Neuronal stem cell (in vitro differentiated cells): ENCODE data around the gene GSX2. TPM values are rescaled to one million over a fixed set of nuclear protein-coding genes. Genes with fewer than 3 reads are reported as not detected.
"Not testable (repeated sequence)": the region's sequence is repeated elsewhere in the genome, so short reads cannot be mapped to it uniquely, and the experiment has no call there.

Experiments used
- DNase-seq: peaks from one replicate; pipeline ENCODE4 v3.0.0-alpha.2; 2013; ENCODE audit warnings: low spot score
- H2AFZ ChIP-seq: one replicate; pipeline ENCODE4 v1.6.1; 2013; ENCODE audit warnings: mild to moderate bottlenecking, low read length, inconsistent platforms
- H2AK5ac ChIP-seq: 2 replicates; pipeline ENCODE4 v1.6.1; 2013; ENCODE audit warnings: low read depth, mild to moderate bottlenecking, inconsistent platforms, low read length, moderate library complexity, mixed read lengths
- H2BK120ac ChIP-seq: 2 replicates; pipeline ENCODE4 v1.6.1; 2013; ENCODE audit warnings: low read depth, mild to moderate bottlenecking, inconsistent platforms, low read length, moderate library complexity, mixed read lengths
- H2BK12ac ChIP-seq: one replicate; pipeline ENCODE4 v1.6.1; 2013; ENCODE audit warnings: low read length, inconsistent platforms
- H2BK15ac ChIP-seq: 2 replicates; pipeline ENCODE4 v1.6.1; 2013; ENCODE audit warnings: mild to moderate bottlenecking, low read length, inconsistent platforms, mixed read lengths
- H2BK5ac ChIP-seq: one replicate; pipeline ENCODE4 v1.6.1; 2013; ENCODE audit warnings: inconsistent platforms, mild to moderate bottlenecking, low read length, moderate library complexity
- H3K14ac ChIP-seq: one replicate; pipeline ENCODE4 v1.6.1; 2013; ENCODE audit warnings: low read length, inconsistent platforms
- H3K18ac ChIP-seq: 2 replicates; pipeline ENCODE4 v1.6.1; 2013; ENCODE audit warnings: low read length, inconsistent platforms
- H3K23ac ChIP-seq: 2 replicates; pipeline ENCODE4 v1.6.1; 2013; ENCODE audit warnings: low read depth, mild to moderate bottlenecking, mixed read lengths, low read length, inconsistent platforms; ENCODE audit not compliant: poor library complexity
- H3K27ac ChIP-seq: replicated peaks from 3 replicates; pipeline ENCODE4 v1.5.1; 2013; ENCODE audit warnings: low read length, inconsistent platforms
- H3K27me3 ChIP-seq, 3 experiments: 2 replicates each; pipeline ENCODE4 v1.6.1; 2013; ENCODE audit warnings: low read length in 3 of 3, mild to moderate bottlenecking in 2 of 3, inconsistent platforms in 1 of 3, low read depth in 1 of 3, mixed read lengths in 1 of 3, moderate library complexity in 1 of 3; ENCODE audit not compliant: control insufficient read depth in 3 of 3, insufficient read depth in 3 of 3
- H3K36me3 ChIP-seq, 2 donors: replicated peaks in 1 of 2; 2 replicates each; pipeline ENCODE4 v1.6.1; 2013; ENCODE audit warnings: low read length in 2 of 2; ENCODE audit not compliant: control insufficient read depth in 2 of 2, insufficient read depth in 2 of 2
- H3K4ac ChIP-seq: 2 replicates; pipeline ENCODE4 v1.6.1; 2013; ENCODE audit warnings: inconsistent platforms, mild to moderate bottlenecking, low read length, moderate library complexity
- H3K4me1 ChIP-seq, 2 donors: 1 replicate in 1 of 2; 2 replicates in 1 of 2; pipeline ENCODE4 v1.6.1; 2013; ENCODE audit warnings: low read length in 2 of 2, low read depth in 1 of 2; ENCODE audit not compliant: control insufficient read depth in 2 of 2, insufficient read depth in 1 of 2
- H3K4me2 ChIP-seq: one replicate; pipeline ENCODE4 v1.6.1; 2013; ENCODE audit warnings: mild to moderate bottlenecking, low read length, inconsistent platforms; ENCODE audit not compliant: insufficient read depth, poor library complexity, severe bottlenecking
- H3K4me3 ChIP-seq, 2 donors: 2 replicates each; pipeline ENCODE4 v1.5.1; 2013; ENCODE audit warnings: low read length in 2 of 2, mild to moderate bottlenecking in 2 of 2, inconsistent platforms in 1 of 2, moderate library complexity in 1 of 2
- H3K79me1 ChIP-seq: one replicate; pipeline ENCODE4 v1.6.1; 2013; ENCODE audit warnings: low read depth, mild to moderate bottlenecking, inconsistent platforms, low read length, moderate library complexity
- H3K9ac ChIP-seq: one replicate; pipeline ENCODE4 v1.6.1; 2013; ENCODE audit warnings: mild to moderate bottlenecking, low read depth, low read length, inconsistent platforms; ENCODE audit not compliant: poor library complexity
- H3K9me3 ChIP-seq, 2 donors: replicated peaks in 1 of 2; 2 replicates each; pipeline versions ENCODE3 to v1.6.1; 2013; ENCODE audit warnings: low read length in 2 of 2, mild to moderate bottlenecking in 2 of 2, inconsistent platforms in 1 of 2, low read depth in 1 of 2, mixed read lengths in 1 of 2, moderate library complexity in 1 of 2; ENCODE audit not compliant: control insufficient read depth in 2 of 2, insufficient read depth in 1 of 2
- H4K8ac ChIP-seq: one replicate; pipeline ENCODE4 v1.6.1; 2013; ENCODE audit warnings: low read depth, mild to moderate bottlenecking, inconsistent platforms, low read length, moderate library complexity
- H4K91ac ChIP-seq: one replicate; pipeline ENCODE4 v1.6.1; 2013; ENCODE audit warnings: low read length, low read depth, mild to moderate bottlenecking, inconsistent platforms; ENCODE audit not compliant: poor library complexity
- WGBS, 2 donors: extraction: QIAGEN DNeasy Blood & Tissue Kit; methylation state at CpG; one replicate each; pipeline ENCODE4 v1.1.7; 2013; ENCODE audit warnings: missing lambda C conversion rate in 2 of 2, mixed read lengths in 1 of 2; ENCODE audit not compliant: insufficient read length in 2 of 2, insufficient replicate concordance in 1 of 2; ENCODE audit errors: extremely low coverage in 2 of 2; 5-methylcytosine and 5-hydroxymethylcytosine counted together
- polyA plus RNA-seq, 2 experiments: library from polyadenylated mRNA; stranded (reverse); fragments of 200-250 nt; gene quantifications; one replicate each; pipeline ENCODE4 v1.2.3, GENCODE V29; 2013

GSX2 gene
- polyA plus RNA-seq (2013, experiment 1 of 2) = not detected
- polyA plus RNA-seq (2013, experiment 2 of 2) = not detected

DNA sequence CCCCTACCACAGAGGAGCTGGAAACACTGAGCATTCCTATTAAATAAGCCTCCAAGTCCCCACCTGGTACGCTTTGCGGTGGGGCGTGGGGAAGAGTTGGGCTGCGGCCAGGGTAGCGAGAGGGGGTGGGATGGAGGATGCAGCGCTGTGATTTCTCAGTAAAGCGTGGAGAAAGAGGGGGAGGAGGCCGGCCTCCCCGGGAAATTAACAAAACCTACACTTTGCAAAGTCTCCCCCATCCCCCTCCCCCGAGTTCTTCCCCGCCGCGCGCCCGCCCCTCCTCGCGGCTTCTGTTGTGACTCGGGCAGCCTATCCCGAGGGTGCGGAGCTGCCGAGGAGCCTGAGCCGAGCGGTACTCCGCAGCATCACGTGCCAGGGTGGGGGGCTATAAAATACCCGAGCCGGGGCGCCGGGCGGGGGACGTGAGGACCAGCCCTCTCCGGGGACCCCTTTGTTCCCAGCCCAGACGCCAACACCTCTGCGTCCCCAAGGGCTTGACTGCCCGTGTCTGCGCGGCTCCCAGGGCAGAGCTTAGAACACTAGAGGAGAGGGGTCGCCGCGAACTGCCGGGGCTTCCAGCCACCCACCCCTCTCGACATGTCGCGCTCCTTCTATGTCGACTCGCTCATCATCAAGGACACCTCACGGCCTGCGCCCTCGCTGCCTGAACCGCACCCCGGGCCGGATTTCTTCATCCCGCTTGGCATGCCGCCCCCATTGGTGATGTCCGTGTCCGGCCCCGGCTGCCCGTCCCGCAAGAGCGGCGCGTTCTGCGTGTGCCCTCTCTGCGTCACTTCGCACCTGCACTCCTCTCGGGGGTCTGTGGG is at the start of gene GSX2:
Gene GSX2 (plus strand): TSS at position 416 of the 827 bp plus-strand sequence. CDS start 182 bp downstream, at position 598.
- Histone ChIP-seq H2BK5ac (no peak within 1 kb of the TSS), H3K27ac (no peak within 1 kb of the TSS), H3K23ac (peak within 1 kb of the TSS; percentile 61), H4K91ac (no peak within 1 kb of the TSS), H3K14ac (no peak within 1 kb of the TSS), H2BK12ac (no peak within 1 kb of the TSS), H2AK5ac (peak within 1 kb of the TSS; percentile 60), H3K27me3 (peaks cover 38 to 99% (median 94%) of the 10 kb centered on the region in 3 experiments), H3K9me3 (no peaks in the 10 kb centered on the region), H3K79me1 (no peaks in the 10 kb centered on the region), H2BK120ac (no peak within 1 kb of the TSS), H2AFZ (peak within 1 kb of the TSS; percentile 74), H3K36me3 (no peaks in the 10 kb centered on the region), H2BK15ac (peak within 1 kb of the TSS; percentile 77), H3K4ac (no peak within 1 kb of the TSS), H3K9ac (peak within 1 kb of the TSS; percentile 27), H3K18ac (peak within 1 kb of the TSS; percentile 70), H4K8ac (no peak within 1 kb of the TSS), H3K4me2 (peak within 1 kb of the TSS; percentile 66), H3K4me1 (peaks cover 22 to 25% of the 10 kb centered on the region in 2 donors), H3K4me3 (peak within 1 kb of the TSS in 1 of 2 donors; percentile 50)
- no peak for DNase-seq
- no CpG with 5 or more reads among the region's 66 CpGs for WGBS, 2 donors

DNA sequence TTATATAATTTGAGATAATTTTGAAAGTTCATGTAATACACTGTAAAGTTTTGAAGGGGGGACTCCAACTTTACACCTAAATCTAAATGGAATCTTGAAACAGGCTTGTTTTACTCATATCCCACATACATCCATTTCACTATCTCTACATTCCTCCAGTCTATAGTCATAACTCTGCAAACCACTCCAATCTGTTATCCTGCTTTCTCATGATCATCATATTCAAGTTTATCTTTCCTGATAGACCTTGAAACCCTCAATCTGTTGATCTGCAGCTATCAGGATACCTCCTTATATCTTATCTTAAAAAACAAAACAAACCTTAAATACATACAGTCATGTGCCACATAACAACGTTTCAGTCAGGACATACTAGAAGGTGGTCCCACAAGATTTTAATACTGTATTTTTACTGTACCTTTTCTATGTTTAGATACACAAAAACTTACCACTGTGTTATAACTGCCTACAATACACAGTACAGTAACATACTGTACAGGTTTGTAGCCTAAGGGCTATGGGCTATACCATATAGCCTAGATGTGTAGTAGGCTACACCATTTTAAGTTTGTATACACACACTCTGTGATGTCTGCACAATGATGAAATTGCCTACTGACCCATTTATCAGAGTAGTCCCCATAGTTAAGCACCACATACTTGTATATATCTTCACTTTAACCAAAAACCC is 49.6 kb upstream of the GSX2 start:
- Histone ChIP-seq H3K4me3 (no peak overlapping the region), H2AK5ac (no peak overlapping the region), H4K8ac (no peak overlapping the region), H2BK5ac (no peak overlapping the region), H3K27me3 (no peaks in the 10 kb centered on the region), H3K14ac (no peak overlapping the region), H3K4me1 (no peaks in the 10 kb centered on the region), H3K79me1 (no peaks in the 10 kb centered on the region), H3K4me2 (no peak overlapping the region), H3K9me3 (peaks cover 0 to 3% of the 10 kb centered on the region in 2 donors), H2BK15ac (no peak overlapping the region), H4K91ac (no peak overlapping the region), H2BK120ac (no peak overlapping the region), H2AFZ (no peak overlapping the region), H3K23ac (no peak overlapping the region), H2BK12ac (no peak overlapping the region), H3K9ac (no peak overlapping the region), H3K27ac (no peak overlapping the region), H3K36me3 (peaks cover 0 to 9% of the 10 kb centered on the region in 2 donors), H3K18ac (no peak overlapping the region), H3K4ac (no peak overlapping the region)
- DNase-seq = no peak
- WGBS, 2 donors = no CpG with 5 or more reads among the region's 1 CpG

DNA sequence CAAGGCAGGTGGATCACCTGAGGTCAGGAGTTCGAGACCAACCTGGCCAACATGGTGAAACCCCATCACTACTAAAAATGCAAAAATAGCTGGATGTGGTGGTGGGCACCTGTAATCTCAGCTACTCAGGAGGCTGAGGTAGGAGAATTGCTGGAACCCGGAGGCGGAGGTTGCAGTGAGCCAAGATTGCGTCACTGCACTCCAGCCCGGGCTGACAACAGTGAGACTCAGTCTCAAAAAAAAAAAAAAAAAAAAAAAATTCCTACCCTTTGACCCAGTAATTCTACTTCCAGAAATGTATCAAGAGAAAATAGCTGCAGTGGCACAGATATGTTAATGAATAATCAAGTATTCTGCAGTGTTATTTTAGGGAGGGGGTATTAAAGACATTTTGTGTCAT is 46.6 kb upstream of the GSX2 start:
- WGBS, 2 donors = no CpG with 5 or more reads among the region's 5 CpGs
- not testable (repeated sequence) for H3K27ac ChIP-seq, H3K18ac ChIP-seq, H3K9ac ChIP-seq, H4K8ac ChIP-seq, H2BK120ac ChIP-seq, H3K36me3 ChIP-seq, H3K9me3 ChIP-seq, H3K4me1 ChIP-seq, H2AFZ ChIP-seq, H3K14ac ChIP-seq, H3K79me1 ChIP-seq, H2BK5ac ChIP-seq, DNase-seq, H2BK15ac ChIP-seq, H3K27me3 ChIP-seq, H3K23ac ChIP-seq, H3K4ac ChIP-seq, H2BK12ac ChIP-seq, H4K91ac ChIP-seq, H2AK5ac ChIP-seq, H3K4me2 ChIP-seq, H3K4me3 ChIP-seq

DNA sequence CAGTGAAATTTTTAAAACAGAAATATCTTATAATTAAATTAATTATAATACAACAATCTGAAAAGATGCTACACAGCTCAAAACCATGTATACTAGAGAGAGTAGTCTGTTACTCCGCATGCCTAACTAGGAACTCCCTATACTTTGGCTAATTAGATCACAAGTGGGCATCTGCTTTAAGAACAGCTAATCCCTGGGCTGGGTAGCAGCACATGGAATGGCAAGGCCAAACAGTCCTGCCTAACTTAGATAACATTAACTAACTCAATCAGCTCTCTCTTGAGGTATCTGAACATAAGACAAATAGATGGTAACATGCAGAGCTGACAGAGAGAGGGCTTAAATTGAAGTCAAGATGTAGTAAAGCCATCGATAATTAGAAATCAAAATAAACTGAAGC is 45.5 kb upstream of the GSX2 start:
- Histone ChIP-seq H2BK15ac (no peak overlapping the region), H3K18ac (no peak overlapping the region), H2BK5ac (no peak overlapping the region), H3K27ac (no peak overlapping the region), H3K23ac (no peak overlapping the region), H3K4ac (no peak overlapping the region), H2BK12ac (no peak overlapping the region), H4K91ac (no peak overlapping the region), H3K9me3 (no peaks in the 10 kb centered on the region), H3K27me3 (no peaks in the 10 kb centered on the region), H3K4me1 (no peaks in the 10 kb centered on the region), H3K4me2 (no peak overlapping the region), H2AFZ (no peak overlapping the region), H3K79me1 (no peaks in the 10 kb centered on the region), H3K4me3 (no peak overlapping the region), H4K8ac (no peak overlapping the region), H3K36me3 (no peaks in the 10 kb centered on the region), H3K14ac (no peak overlapping the region), H2BK120ac (no peak overlapping the region), H2AK5ac (no peak overlapping the region), H3K9ac (no peak overlapping the region)
- WGBS, 2 donors = no CpG with 5 or more reads among the region's 2 CpGs
- DNase-seq = no peak
